Astrocyte of the hippocampus (primary cell): ENCODE data around the gene KCNH4.
A peak's percentile ranks its signal among the peaks of the same experiment; 100 is the strongest.
"Not testable (repeated sequence)": the region's sequence is repeated elsewhere in the genome, so short reads cannot be mapped to it uniquely, and the experiment has no call there.

Source experiments
- DNase-seq: peaks from one replicate; pipeline ENCODE4 v3.0.0; 2011; ENCODE audit warnings: low read depth, low spot score

KCNH4 gene

DNA sequence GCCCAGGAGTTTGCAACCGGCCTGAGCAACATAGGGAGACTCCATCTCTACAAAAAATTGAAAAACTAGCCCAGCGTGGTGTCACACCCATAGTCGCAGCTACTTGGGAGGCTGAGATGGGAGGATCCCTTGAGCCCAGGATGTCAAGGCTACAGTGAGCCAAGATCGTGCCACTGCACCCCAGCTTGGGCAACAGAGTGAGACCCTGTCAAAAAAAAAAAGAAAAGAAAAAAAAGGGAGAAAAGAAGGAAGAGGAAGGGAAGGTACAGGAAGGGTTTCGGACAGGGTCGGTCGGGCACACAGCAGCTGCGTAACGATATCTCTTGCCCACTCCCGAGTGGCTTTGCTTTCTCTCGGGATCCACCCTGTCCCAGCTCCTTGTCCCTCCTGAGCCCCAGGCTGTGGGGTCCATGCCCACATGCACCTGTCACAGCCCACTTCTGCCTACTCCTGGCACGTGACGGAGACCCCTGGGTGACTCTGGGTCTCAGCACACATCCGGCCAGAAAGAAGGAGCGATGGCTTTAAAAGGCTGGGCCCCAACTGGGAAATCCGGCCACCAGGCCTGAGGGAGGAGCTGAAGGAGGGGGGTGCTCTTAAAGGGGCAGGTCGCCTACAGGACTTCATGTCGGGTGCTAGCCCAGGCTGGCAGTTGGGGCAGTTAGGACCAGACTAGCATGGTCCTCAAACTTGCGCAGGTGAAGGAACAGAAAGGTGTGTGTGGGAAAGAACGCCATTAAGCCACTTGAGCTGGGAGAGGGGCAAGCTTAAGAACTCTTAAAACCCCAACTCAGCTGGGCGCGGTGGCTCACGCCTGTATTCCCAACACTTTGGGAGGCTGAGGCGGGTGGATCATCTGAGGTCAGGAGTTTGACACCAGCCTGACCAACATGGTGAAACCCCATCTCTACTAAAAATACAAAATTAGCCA is 13.3 kb upstream of the KCNH4 start, which contains the start of gene GHDC:
Gene GHDC, minus strand, starts transcription at position 526 of the 931 bp plus-strand sequence. CDS start 913 bp downstream, outside the sequence.
- DNase-seq = peak; percentile 83

DNA sequence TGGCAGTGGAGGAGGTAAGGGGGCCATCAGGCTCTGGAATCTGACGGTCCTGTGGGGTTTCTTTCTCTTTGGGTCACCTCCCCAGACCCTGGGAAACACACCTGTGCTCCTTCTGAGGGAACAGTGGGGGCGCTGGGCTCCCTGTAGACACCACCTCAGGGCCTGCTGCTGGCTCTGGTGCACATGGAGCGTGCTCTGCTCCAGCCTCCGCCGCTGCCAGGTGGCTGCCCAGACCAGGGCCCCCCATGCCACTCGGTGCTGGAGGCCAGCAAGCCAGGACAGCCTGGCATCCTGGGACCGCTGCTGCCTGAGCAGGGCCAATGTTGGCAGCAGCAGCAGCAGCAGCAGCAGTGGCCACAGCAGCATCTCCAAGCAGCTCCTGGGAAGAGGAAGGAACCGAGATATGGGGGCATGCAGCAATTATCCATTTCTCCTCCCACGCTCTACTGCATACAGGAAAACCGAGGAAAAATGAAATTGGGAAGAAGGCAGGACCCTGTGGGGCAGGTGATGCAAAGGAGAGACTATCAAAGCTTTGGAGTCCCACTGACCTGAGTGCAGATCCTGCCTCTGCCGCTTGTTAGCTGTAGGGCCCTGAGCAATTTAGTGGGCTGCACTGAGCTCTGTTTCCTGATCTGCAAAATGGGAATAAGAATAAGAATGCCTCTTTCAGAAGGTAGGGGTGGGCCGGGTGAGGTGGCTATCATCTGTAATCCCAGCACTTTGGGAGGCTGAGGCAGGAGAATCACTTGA is 12.4 kb upstream of the KCNH4 start:
- no peak for DNase-seq

DNA sequence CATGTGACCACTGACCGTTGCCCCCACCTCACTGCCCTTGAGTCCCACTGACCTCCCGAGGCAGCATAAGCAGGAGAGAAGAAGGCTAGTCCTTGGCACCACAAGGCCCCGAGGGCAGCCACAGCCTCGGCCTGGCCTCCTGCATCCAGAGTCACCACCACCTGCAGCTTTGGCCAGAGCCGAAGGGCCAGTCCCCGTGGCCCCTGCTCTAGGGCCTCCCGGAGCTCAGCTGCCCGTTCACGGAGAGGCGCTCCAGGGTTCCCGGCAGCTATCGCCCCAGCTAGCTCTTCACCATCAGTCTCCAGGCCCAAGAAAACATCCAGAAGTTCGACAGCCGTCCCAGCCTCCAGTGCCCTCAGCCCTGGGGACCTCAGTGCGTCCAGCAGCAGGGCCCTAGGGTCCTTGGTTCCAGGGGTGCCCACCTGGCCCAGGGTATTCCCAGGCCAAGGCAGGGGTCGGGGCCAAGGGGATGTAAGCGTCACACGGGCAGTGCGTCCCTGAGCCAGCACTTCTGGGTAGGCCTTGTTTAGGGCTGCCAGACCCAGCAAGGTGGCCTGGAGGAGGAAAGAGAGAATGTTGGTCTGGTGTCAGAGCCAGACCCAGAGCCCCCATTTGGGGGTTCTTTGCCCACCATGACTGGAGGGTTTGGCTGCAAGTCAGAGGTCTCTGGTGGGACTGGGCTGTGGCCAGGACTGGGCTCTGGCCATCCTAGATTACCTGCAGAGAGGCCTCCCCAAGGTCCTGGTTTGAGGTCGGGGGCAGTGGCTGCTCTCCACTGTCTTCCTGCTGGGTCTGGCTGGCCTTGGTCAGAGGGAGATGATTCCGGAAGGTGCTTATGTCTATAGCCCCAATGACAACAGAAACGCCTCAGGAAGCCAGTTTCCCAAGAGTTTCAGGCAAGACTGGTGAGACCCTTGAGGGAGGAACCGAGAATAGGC is 11.5 kb upstream of the KCNH4 start:
- DNase-seq = no peak

DNA sequence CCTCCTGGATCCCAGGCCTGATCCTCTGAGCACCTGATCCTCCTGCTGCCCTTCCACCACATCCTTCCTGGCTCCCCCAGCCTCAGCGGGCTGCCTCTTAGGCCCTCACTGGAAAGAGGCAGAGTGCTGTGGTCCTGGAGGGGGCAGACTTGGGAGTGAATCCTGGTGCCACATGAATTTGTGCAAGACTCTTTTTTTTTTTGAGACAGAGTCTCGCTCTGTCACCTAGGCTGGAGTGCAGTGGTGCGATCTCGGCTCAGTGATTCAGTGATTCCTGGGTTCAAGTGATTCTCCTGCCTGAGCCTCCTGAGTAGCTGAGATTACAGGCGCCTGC is 10.3 kb upstream of the KCNH4 start:
- DNase-seq = no peak

DNA sequence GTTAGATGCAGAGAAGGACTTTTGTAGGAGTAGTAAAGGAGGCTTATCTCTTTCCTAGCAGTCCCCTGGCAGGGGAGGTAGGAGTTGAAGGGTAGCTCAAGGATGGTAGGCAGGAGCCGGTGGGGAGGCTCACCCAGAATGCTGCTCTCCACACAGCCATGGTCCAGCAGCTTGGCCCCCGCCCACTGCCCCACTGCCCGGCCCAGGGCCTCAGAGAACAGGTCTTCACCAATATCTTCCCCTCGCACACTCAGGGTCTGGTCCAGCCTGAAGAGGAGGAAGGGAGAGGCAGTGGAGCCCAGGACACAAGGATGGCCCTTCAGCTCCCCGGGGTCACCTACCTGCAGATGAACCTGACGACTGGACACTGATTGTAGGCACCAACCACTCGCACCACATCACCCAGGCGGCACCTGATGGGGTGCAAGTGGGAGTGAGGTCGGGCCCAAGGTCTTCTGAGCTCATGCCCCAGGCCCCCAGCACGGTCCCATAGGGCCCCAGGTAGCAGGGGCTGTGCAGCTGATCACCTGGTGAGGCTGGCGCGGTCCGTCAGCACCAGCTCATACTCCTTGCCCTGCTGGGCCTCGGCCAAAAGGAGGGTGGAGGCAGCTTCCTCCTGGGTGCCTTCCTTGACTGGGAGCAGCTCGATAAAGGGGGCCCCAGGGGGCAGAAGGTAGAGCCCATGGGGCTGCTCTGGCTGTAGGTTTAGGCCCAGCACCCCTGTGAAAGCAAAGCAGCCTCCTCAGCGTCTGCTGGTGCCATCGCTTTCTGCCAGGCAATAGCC is 9.7 kb upstream of the KCNH4 start:
- no peak for DNase-seq

DNA sequence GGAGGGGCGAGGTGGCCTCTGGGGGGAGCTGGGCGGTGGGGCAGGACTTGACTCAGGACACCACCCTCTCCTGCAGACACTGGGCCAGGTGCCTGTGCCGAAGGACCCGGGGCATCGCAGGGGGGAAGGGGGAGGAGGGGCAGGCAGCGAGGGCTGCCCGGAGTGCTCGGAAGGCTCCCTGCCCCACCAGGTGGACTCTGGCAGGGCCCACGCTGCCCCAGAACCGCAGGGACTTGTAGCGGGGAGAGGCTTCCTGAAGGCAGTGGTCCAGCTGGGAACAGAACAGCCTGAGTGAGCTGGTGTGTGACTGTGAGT is 8.7 kb upstream of the KCNH4 start:
- no peak for DNase-seq

DNA sequence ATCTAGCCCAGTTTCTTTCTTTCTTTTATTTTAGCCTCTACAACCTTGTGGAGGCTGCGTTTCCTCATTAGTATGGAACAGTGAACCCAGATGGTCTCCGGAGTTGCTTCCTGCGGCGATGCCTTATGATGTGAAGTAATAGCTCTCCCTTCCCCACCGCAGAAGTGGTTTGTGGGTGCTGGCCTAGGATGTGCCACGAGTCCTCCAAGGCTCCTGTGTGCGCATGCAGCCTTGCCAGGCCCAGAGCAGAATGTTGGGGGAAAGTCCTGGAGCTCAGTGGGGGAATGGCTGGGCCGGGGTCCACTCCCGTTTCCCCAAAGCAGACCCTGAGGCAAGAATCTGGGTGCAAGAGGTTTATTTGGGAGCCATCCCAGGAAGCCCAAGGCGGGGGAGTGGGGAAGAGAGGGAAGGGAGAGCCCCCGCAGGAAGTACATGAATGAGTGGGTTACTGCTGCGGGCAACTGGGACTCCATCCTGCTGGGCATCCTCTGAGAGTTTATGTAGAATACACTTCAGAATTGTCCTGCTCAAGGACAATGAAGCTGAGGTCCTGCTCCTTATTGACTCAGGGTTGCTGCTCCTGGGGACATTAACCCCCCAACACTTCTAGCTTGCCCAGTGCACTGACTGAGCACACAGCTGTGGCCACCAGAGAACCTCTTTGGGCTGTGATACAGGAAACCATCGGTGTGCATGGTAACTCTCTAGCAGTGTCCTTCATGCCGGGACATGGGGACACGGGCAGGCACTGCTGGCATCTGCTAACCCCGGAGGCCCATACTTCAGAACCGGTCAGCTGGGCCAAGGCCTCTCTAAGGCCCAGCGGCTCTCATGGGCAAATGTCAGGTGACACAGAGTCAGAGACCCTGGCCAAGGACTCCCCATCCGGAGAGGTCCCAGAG is 8.1 kb upstream of the KCNH4 start:
- no peak for DNase-seq

DNA sequence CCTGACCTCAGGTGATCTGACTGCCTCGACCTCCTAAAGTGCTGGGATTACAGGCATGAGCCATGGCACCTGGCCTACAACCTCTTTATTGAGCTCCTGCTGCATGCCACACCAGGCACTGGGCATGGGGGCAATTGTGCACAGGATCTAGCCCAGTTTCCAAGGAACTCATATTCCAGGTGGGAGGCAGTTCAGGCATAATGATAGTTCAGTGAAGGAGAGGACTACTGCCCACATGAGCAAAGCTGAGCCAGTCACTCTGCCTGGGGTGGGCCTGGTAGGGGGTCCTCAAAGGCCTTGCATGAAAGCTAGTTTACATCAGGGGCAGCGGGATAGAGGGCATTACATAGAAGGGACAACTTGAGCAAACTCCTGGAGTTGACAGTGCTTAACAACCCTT is 6.9 kb upstream of the KCNH4 start:
- DNase-seq = no peak

DNA sequence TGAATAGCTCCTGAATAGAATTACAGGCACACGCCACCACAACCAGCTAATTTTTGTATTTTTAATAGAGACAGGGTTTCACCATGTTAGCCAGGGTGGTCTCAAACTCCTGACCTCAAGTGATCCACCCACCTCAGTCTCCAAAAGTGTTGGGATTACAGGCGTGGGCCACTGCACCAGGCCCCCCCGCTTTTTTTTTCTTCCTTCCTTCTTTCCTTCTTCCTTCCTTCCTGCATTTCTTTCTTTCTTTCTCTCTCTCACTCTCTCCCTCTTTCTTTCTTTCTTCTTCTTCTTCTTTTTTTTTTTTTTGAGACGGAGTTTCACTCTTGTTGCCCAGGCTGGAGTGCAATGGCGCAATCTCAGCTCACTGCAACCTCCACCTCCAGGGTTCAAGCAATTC is 5.2 kb upstream of the KCNH4 start:
- DNase-seq = not testable (repeated sequence)

DNA sequence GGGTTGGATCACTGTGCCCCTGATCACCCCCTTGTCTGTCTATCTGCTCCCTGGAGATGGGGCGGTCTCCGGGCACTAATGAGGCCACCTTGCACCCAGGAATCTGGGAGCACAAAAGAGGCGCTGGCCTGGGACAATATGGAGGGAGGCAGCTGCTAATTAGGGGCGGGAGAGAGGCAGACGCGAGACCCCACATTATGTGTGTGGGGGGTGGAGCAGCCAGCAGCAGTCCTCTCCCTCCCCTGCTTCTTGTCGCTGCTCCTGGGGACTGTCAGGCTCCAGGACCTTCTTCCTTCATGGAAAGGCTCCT is 4.6 kb upstream of the KCNH4 start:
- no peak for DNase-seq

DNA sequence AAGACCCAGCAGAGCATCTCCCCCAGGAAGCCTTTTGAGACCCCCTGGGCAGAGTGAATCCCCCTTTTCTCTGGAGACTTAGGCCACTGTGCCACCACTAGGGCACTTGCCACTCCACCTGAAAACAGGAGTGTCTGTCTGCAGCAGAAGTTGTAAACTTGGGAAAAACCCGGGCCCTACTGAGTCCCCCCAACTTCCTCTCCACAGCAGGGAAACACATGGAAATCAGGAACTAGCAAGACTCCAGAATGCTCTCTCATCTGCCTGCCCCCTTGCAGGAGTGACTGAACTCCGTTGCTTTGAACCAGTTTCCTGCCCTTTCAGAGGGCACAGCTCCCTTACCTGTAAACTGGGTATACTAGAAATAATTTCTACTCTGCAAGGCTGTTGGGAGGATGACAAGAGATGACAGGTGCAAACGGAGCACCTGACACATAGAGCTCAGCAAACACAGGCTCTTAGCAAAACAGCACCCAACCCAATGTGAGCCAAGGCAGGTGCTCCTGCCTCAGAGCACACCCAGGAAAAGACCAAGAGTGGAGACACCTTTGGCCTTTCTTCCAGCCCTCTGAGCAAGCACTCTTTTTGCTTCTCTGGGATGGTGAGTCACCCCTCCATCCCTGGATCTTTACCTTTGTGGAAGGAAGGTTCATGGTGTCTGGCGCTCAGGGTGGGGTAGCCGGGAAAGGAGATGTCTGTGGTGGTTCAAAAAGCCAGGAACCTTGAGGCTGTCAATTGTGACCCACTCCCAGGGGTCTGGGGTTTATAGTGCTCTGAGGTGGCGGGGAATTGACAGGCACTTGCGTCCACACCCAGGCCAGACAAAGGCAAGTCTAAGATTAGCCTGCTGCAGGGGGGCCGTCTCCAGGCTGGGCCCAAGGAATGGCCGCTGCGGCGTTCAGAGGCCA is 4.0 kb upstream of the KCNH4 start, which contains the start of gene HCRT:
Gene HCRT, minus strand, starts transcription at position 740 of the 908 bp plus-strand sequence. Its CDS starts 87 bp downstream, at position 653.
- DNase-seq = no peak

DNA sequence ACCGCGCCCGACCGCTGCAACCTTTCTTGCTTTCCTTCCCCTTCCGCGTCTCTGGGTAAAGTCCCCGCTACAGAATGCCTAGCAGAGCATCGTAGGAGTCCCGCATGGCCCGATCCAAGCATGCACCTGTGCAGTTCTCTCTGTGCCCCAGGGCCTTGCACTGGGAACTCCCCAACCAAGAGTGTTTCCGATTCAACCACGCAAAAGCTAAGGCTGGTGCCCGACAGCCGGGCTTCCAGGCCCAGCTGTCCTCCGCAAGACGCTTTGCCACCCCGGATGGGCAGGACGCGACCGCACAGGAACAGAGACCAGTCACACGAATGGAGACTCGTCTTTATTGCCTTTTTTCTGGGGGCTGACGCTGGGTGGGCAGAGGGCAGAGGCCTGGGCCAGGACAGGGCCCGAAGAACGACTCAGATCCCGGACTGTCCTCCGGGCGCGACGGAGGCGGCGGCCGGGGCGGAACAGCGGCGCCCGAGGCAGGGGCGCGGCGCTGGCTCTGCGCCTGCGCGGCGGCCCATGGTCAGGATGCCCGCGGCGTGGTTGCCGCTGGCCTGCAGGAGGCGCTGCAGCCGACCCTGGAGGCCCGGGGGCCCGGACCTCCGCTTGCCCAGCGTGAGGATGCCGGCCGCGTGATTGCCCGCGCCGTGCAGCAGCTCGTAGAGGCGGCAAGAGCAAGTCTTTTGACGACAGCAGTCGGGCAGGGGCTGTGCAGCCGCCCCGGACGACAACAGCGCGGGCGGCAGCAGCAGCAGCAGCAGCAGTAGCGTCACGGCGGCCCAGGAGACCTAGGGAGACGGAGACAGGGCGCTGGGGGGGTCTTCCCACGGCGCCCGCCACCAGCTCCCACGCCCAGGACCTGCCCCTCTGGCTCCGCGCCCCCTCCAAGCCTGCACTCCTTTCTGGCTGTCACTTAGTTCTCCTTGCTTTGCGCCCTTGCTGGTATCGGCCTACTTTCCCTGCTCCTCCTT is 3.1 kb upstream of the KCNH4 start:
- peak; percentile 92 for DNase-seq

DNA sequence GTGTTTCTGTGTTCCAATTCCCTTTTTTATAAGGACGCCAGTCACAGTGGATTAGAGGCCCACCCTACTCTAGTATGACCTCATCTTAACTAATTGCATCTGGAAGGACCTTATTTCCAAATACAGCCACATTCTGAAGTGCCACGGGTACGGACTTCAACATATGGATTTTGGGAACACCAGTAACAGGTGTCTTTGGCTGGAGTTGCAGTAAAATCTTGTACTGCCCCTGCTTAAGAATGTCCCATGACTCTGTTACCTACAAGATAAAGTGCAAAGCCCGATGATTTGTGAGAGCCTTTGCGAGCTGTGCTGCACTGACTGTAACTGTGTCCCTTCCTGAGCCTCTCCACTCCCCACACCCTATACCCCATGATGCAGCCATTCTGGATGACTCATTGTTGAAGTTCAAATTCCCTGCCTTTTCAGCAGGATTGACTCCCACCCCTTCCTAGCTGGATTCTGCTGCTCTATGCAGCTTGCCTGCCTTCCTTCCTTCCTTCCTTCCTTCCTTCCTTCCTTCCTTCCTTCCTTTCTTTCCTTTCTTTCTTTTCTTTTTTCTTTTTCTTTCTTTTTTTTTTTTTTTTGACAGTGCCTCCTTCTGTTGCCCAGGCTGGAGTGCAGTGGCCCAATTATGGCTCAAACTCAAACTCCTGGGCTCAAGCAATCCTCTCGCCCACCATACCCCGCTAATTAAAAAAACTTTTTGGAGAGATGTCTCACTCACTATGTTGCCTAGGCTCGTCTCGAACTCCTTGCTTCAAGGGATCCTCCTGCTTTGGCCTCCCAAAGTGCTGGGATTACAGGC is 2.2 kb upstream of the KCNH4 start:
- DNase-seq = peak; percentile 20

DNA sequence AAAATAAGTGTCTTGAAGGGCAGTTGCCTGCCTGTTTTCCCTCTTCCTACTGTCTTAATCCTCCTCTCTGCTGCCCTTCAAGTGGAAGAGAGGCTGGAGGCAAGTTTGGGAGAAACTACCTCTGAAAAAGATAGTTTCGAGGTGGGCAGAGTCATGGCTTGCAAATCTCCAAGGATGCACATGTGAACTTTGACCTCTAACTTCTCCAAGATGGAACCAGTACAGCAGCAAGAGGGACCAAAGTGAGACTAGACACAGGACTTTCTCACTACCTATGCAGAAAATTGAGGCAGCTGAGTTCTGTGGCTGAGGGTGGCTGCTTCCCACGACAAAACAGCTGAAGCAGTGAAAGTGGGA is 887 bp upstream of the KCNH4 start:
- no peak for DNase-seq

DNA sequence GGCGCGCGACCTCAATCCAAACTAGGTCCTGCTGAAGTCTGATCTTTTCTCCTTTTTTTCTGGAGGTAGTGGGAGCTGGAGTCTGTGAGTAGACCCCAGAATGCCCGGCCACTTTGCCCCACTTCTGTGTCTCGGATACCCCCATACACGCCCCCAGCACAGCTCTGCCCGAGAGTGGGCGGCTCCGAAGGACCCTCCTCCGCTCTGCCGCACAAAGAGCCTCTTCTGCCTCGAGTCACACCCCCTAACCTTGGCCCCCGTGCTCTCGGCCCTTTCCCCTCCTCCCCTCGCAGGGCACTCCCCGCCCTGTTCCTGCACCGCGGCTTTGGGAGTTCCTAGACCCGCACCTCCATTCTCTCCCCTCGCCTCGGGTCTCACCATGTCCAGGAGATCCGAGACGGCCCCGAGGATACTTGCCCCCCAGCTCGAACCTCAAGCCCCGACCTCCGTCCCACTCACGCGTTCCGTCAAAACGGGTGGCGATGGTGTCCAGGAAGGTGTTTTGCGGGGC is 476 bp downstream of the KCNH4 start:
- no peak for DNase-seq

DNA sequence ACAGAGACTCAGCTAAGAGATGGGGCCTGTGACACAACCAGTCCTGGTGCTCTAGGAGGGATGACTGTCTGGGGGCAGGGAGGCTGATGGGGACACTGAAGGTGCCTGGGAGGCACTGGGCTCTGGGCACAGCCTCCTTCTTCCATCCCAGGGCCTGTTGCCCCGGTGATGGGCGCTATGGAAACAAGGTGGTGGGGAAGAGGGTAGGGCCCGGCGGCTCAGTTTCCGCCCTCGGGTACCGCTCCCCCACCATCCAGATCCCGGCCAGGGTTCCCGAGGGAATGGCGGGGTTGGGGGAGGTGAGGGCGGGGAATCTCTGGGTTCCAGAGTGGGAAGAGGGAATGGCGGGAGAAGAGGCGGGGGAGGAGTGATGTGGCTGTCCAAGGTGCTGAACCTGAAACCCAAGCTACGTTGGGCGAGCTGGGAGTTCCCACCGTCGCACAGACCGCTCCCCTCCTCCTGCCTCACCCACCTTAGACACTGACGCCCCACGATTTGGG is 981 bp downstream of the KCNH4 start:
- peak; percentile 70 for DNase-seq

DNA sequence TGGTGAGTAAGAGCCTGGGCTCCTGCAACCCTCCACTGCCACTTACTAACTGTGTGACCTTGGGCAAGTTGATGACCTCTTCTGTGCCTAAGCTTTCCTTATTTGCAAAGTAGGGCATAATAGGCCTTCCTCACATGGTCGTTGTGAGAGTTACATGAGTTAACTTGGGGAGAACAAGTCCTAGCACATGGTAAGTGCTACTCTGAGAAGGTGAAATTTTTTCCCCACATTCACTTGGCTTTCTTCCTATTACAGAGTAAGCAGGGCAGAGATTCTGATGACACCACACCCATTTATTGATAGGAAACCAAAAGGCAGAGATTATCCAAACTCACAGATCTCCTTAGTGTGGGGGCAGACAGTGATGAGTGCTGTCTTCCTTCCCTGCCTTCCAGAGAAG is 1.6 kb downstream of the KCNH4 start:
- no peak for DNase-seq
